Prostate gland (tissue), 2 donors: Measurements from ENCODE around the gene AP5S1.

Experiments
- POLR2A ChIP-seq: fragments of 450-650 bp; IDR thresholded peaks from one replicate; pipeline ENCODE4 v1.6.1; 2016; ENCODE audit warnings: antibody characterized with exemption, mild to moderate bottlenecking
- POLR2AphosphoS5 ChIP-seq: sonication (generic); formaldehyde crosslinking; IDR thresholded peaks from one replicate; pipeline ENCODE4 v1.6.1; 2017; ENCODE audit warnings: antibody characterized with exemption
- TF ChIP-seq, protein P1 (sequence below), 4 experiments: fragments of 200-600 bp in 2 of 4; fragments of 450-650 bp in 2 of 4; sonication (generic) in 2 of 4; IDR thresholded peaks; 1 replicate in 3 of 4; 2 replicates in 1 of 4; pipeline ENCODE4 v1.5.1; 2016 to 2019; ENCODE audit warnings: antibody characterized with exemption in 4 of 4, mild to moderate bottlenecking in 2 of 4, moderate library complexity in 2 of 4

DNA sequence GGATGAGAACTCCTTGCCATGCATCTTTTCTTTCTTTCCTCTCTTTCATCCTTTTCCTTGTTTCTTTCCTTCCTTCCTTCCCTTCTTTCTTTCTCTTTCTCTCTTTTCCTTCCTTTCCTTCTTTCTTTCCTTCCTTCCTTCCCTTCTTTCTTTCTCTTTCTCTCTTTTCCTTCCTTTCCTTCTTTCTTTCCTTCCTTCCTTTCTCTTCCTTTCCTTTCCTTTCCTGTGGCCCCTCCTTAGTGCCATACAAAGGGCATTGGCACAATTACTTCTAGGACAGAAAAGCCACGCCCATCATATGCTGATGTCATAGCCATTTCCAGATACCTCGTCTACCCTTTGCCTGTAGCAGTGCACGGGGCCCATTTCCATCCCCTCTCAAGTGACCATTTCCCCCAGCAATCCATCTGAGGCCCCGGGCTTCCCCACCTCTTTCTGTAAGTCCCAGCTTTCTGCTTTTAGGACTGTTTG lies 31.6 kb upstream of the AP5S1 start:
- TF ChIP-seq, protein P1, sequence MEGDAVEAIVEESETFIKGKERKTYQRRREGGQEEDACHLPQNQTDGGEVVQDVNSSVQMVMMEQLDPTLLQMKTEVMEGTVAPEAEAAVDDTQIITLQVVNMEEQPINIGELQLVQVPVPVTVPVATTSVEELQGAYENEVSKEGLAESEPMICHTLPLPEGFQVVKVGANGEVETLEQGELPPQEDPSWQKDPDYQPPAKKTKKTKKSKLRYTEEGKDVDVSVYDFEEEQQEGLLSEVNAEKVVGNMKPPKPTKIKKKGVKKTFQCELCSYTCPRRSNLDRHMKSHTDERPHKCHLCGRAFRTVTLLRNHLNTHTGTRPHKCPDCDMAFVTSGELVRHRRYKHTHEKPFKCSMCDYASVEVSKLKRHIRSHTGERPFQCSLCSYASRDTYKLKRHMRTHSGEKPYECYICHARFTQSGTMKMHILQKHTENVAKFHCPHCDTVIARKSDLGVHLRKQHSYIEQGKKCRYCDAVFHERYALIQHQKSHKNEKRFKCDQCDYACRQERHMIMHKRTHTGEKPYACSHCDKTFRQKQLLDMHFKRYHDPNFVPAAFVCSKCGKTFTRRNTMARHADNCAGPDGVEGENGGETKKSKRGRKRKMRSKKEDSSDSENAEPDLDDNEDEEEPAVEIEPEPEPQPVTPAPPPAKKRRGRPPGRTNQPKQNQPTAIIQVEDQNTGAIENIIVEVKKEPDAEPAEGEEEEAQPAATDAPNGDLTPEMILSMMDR (IDR thresholded peaks at IDR 0.05), result no peak
- TF ChIP-seq POLR2A (no peak), POLR2AphosphoS5 (no peak)
